ENCODE results near the gene GMFB. TPM values are rescaled to one million over a fixed set of nuclear protein-coding genes. Genes with fewer than 3 reads are reported as not detected.

Gene GMFB
- total and polyA plus RNA-seq, 2 experiments from 2014 or later = 56.5 to 88.3 TPM

GRCh38 chr14:54478636-54479215 is 10.1 kb downstream of the GMFB start (continued):
- no peak for TF ChIP-seq REST (IDR thresholded peaks at IDR 0.05; ENCODE audit: unreplicated experiment)
- no peak for TF ChIP-seq EZH2phosphoT487 (IDR thresholded peaks at IDR 0.05; ENCODE audit: unreplicated experiment)
- no peak for TF ChIP-seq NANOG (IDR thresholded peaks at IDR 0.05; ENCODE audit: borderline replicate concordance)
- no peak for TF ChIP-seq CTCF (conservative IDR thresholded peaks at IDR 0.05; ENCODE audit: low read depth in 2 of 2)
- no peak for TF ChIP-seq ETS1 (IDR thresholded peaks at IDR 0.05)
- TF ChIP-seq EZH2 (IDR thresholded peaks at IDR 0.05; ENCODE audit: low read depth, unreplicated experiment) = no peak
- no peak for TF ChIP-seq STAT1 (IDR thresholded peaks at IDR 0.05; ENCODE audit: unreplicated experiment)
- TF ChIP-seq ZNF331 (CRISPR knock-in tag; IDR thresholded peaks at IDR 0.05; ENCODE audit: low read depth) = no peak

DNA sequence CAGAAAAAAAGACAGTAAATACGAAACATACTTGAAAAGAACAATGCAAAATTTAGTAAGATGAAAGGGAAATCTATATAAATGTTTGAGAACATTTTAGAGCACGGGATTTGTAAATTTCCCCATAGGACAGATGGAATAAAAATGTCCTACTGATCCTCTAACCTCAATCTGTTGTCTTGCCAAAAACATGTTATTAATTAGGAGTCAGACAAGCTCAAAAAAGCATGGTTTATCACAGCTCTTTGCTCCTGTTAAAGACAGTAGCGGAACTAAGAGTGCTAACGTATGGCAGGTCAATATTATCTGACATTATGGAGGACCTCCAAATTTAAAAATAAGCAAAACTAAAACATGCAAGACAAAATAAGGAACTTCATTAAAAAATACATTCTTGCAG is 12.9 kb downstream of the GMFB start:
- H3K27ac Mint-ChIP-seq = peak overlapping the region; percentile 10; the same call in 1 of the 2 replicates
- H3K4me1 ChIP-seq (ENCODE audit: insufficient read depth) = no peaks in the 10 kb centered on the region
- no peak overlapping the region for H3K4me3 Mint-ChIP-seq
- H3F3A ChIP-seq (replicated peaks; ENCODE audit: low read depth) = no peaks in the 10 kb centered on the region
- H4K20me1 ChIP-seq (replicated peaks; ENCODE audit: insufficient read depth) = no peaks in the 10 kb centered on the region; the same call in 1 of the 2 replicates
- ATAC-seq = no peak
- no peaks in the 10 kb centered on the region for H3K27me3 Mint-ChIP-seq (ENCODE audit: insufficient read depth, low read depth, poor library complexity)
- no peaks in the 10 kb centered on the region for H3K9me3 Mint-ChIP-seq
- no peak overlapping the region for H3K27ac ChIP-seq (ENCODE audit: low read depth)
- no peak overlapping the region for H3K4me2 ChIP-seq
- no peaks in the 10 kb centered on the region for H3K27me3 ChIP-seq (ENCODE audit: insufficient read depth)
- no peak for DNase-seq (ENCODE audit: low spot score)
- peaks cover 9% of the 10 kb centered on the region for H3K36me3 ChIP-seq (ENCODE audit: insufficient read depth)
- TF ChIP-seq ZNF331 (CRISPR knock-in tag; IDR thresholded peaks at IDR 0.05; ENCODE audit: low read depth) = no peak
- no peak for TF ChIP-seq ETS1 (IDR thresholded peaks at IDR 0.05)
- no peak for TF ChIP-seq ZNF114 (CRISPR knock-in tag; IDR thresholded peaks at IDR 0.05)
- no peak for TF ChIP-seq POLR2AphosphoS5 (IDR thresholded peaks at IDR 0.05; ENCODE audit: low read depth)
- TF ChIP-seq NANOG (IDR thresholded peaks at IDR 0.05; ENCODE audit: borderline replicate concordance) = no peak
- no peak for TF ChIP-seq EZH2 (IDR thresholded peaks at IDR 0.05; ENCODE audit: low read depth, unreplicated experiment)
- no peaks in the 10 kb centered on the region for H3K9me2 ChIP-seq (ENCODE audit: insufficient read depth)
- no peak overlapping the region for H2AFZ ChIP-seq
- H3K4me3 ChIP-seq = no peak overlapping the region
- peaks cover 14% of the 10 kb centered on the region; the same call in 2 of the 3 replicates for H3K36me3 Mint-ChIP-seq (ENCODE audit: low read depth)
- H3K79me2 ChIP-seq (replicated peaks; ENCODE audit: insufficient read depth) = no peaks in the 10 kb centered on the region
- H3K4me1 Mint-ChIP-seq = peaks cover 13% of the 10 kb centered on the region; the same call in 2 of the 3 replicates

Data from GM23338 (cell line).